HepG2 (cell line): ENCODE results near the gene KAT14. TPM values are rescaled to one million over a fixed set of nuclear protein-coding genes. Genes with fewer than 3 reads are reported as not detected.

Experiments
- CREBL2 ChIP-seq: sonication (generic); formaldehyde crosslinking; IDR thresholded peaks from 2 replicates; pipeline ENCODE4 v1.8.1; 2023; ENCODE audit warnings: missing genetic modification reagents, mild to moderate bottlenecking, borderline replicate concordance
- EP300 ChIP-seq, 3 experiments: sonication (generic) in 1 of 3; formaldehyde crosslinking in 1 of 3; IDR thresholded peaks; 2 replicates each; pipeline versions ENCODE4 v1.5.1 to v1.6.1; 2011 to 2020; ENCODE audit warnings: low read depth in 2 of 3, low read length in 2 of 3, borderline replicate concordance in 1 of 3, improper control_type of control experiment in 1 of 3, mild to moderate bottlenecking in 1 of 3, missing genetic modification reagents in 1 of 3, moderate library complexity in 1 of 3
- IRF1 ChIP-seq: sonication (generic); formaldehyde crosslinking; IDR thresholded peaks from 2 replicates; pipeline ENCODE4 v1.4.0; 2020; ENCODE audit warnings: low read depth, mild to moderate bottlenecking, missing genetic modification reagents
- KAT7 ChIP-seq: IDR thresholded peaks from 2 replicates; pipeline ENCODE4 v1.6.1; 2018; ENCODE audit warnings: borderline replicate concordance, missing compliant biosample characterization
- KLF15 ChIP-seq: sonication (generic); formaldehyde crosslinking; IDR thresholded peaks from 2 replicates; pipeline ENCODE4 v1.8.1; 2023; ENCODE audit warnings: borderline replicate concordance, mild to moderate bottlenecking, inconsistent platforms, missing genetic modification reagents, mixed read lengths
- RARA ChIP-seq: IDR thresholded peaks from 2 replicates; pipeline ENCODE4 v1.6.1; 2016; ENCODE audit warnings: missing genetic modification reagents, missing compliant biosample characterization
- SIN3A ChIP-seq: IDR thresholded peaks from 2 replicates; pipeline ENCODE4 v1.6.1; 2011; ENCODE audit warnings: low read depth, mild to moderate bottlenecking, control low read depth, low read length, borderline replicate concordance
- SOX13 ChIP-seq, 3 experiments: fragments of 450-650 bp in 1 of 3; sonication (generic) in 1 of 3; formaldehyde crosslinking in 1 of 3; IDR thresholded peaks in 2 of 3; conservative IDR thresholded peaks in 1 of 3; 2 replicates each; pipeline versions ENCODE4 v1.5.0 to v1.6.1; 2016 to 2020; ENCODE audit warnings: antibody characterized with exemption in 1 of 3, mild to moderate bottlenecking in 1 of 3, missing compliant biosample characterization in 1 of 3, missing genetic modification reagents in 1 of 3, moderate library complexity in 1 of 3
- SRSF1 ChIP-seq: fragments of 200-400 bp; formaldehyde crosslinking; optimal IDR thresholded peaks from 2 replicates; pipeline ENCODE3; 2017; ENCODE audit warnings: mild to moderate bottlenecking, low read depth, low read length, moderate library complexity
- TGIF2 ChIP-seq: IDR thresholded peaks from 2 replicates; pipeline ENCODE4 v1.6.1; 2016; ENCODE audit warnings: control low read depth, missing compliant biosample characterization
- ZC3H13 ChIP-seq: sonication (generic); formaldehyde crosslinking; IDR thresholded peaks from 2 replicates; pipeline ENCODE4 v1.8.1; 2023; ENCODE audit warnings: mild to moderate bottlenecking, missing genetic modification reagents, moderate library complexity
- ZHX2 ChIP-seq, 2 experiments: sonication (generic) in 1 of 2; formaldehyde crosslinking in 1 of 2; IDR thresholded peaks; 2 replicates each; pipeline versions ENCODE4 v1.6.1 to v1.9.0; 2014 to 2022; ENCODE audit warnings: antibody characterized with exemption in 1 of 2, borderline replicate concordance in 1 of 2, inconsistent platforms in 1 of 2, low read depth in 1 of 2, missing genetic modification reagents in 1 of 2
- ZNF362 ChIP-seq: sonication (generic); formaldehyde crosslinking; IDR thresholded peaks from 2 replicates; pipeline ENCODE4 v1.4.0; 2020; ENCODE audit warnings: missing genetic modification reagents, mild to moderate bottlenecking, borderline replicate concordance
- ZNF562 ChIP-seq: sonication (generic); formaldehyde crosslinking; IDR thresholded peaks from 2 replicates; pipeline ENCODE4 v1.8.0; 2022; ENCODE audit warnings: missing genetic modification reagents, borderline replicate concordance
- polyA plus RNA-seq, 8 experiments: library from polyadenylated mRNA; depleted of rRNA in 3 of 8; stranded (reverse) in 7 of 8; unstranded in 1 of 8; fragments of >200 nt; fragmentation: Illumina TruSeq in 4 of 8; extraction: Trizol in 4 of 8; gene quantifications; 2 replicates each; pipeline versions ENCODE4 v1.2.1 to v1.2.3, GENCODE V29; 2011 to 2016; ENCODE audit warnings: low read depth in 4 of 8, missing spikeins in 1 of 8, mixed read lengths in 1 of 8; ENCODE audit not compliant: insufficient read depth in 1 of 8
- total RNA-seq, 5 experiments: library from RNA; depleted of rRNA; stranded (reverse); fragments of >200 nt; fragmentation: Illumina TruSeq; extraction: Trizol; gene quantifications; 2 replicates each; pipeline ENCODE4 v1.2.3, GENCODE V29; 2016; ENCODE audit warnings: low read depth in 1 of 5

The KAT14 gene
- total and polyA plus RNA-seq, 2 of the 13 experiments (the other 11 are each of a cell fraction or from before 2014, with no cell fraction given): 5.1 to 15.1 TPM

GRCh38 chr20:18137412-18138265, at the start of gene KAT14, which contains the start of gene PET117 (continued):
- peak; percentile 78; the same call in 1 of the 2 replicates for TF ChIP-seq ZHX2 (IDR thresholded peaks at IDR 0.05; ENCODE audit: low read depth)
- TF ChIP-seq ZHX2 (CRISPR knock-in tag; IDR thresholded peaks at IDR 0.05; ENCODE audit: borderline replicate concordance): peak; percentile 99
- TF ChIP-seq KLF15: peak; percentile 99
- peak; percentile 71; the same call in 1 of the 2 replicates for TF ChIP-seq ZNF562
- peak; percentile 71; the same call in 1 of the 2 replicates for TF ChIP-seq TGIF2 (CRISPR knock-in tag)
- TF ChIP-seq CREBL2 (CRISPR knock-in tag): peak; percentile 98
- peak; percentile 79 for TF ChIP-seq RARA (CRISPR knock-in tag)
- TF ChIP-seq SRSF1: peak; percentile 86
- peak; percentile 64 to 76; a peak in 3 of 4 replicates for TF ChIP-seq EP300 (IDR thresholded peaks at IDR 0.05; ENCODE audit: low read depth in 2 of 2, low read length in 2 of 2)
- peak; percentile 65; the same call in 1 of the 2 replicates for TF ChIP-seq EP300 (CRISPR knock-in tag; IDR thresholded peaks at IDR 0.05; ENCODE audit: borderline replicate concordance)
- peak; percentile 73; the same call in 1 of the 2 replicates for TF ChIP-seq ZNF362 (CRISPR knock-in tag)
- TF ChIP-seq SOX13 (IDR thresholded peaks at IDR 0.05): peak; percentile 58; the same call in 1 of the 2 replicates
- peak in 1 of 2 experiments; percentile 72; a peak in 2 of 4 replicates for TF ChIP-seq SOX13 (CRISPR knock-in tag; conservative IDR thresholded peaks at IDR 0.05 in 1 of 2, IDR thresholded peaks at IDR 0.05 in 1 of 2)
- peak; percentile 98 for TF ChIP-seq ZC3H13
- peak; percentile 79; the same call in 1 of the 2 replicates for TF ChIP-seq IRF1 (CRISPR knock-in tag)
- TF ChIP-seq KAT7: peak; percentile 99; the same call in 1 of the 2 replicates
- peak; percentile 65; the same call in 1 of the 2 replicates for TF ChIP-seq SIN3A
